DMS114 treated with DMSO at 0.1 percent for 48 hours (cell line): Measurements from ENCODE around the gene INPP4B.

Experiments
- DNase-seq: peaks from one replicate; lab custom pipeline; 2025; ENCODE audit not compliant: unreplicated experiment; lab: John Stamatoyannopoulos, UW

The INPP4B gene

GRCh38 chr4:142846108-142846728 lies at the start of gene INPP4B:
INPP4B (minus strand) TSS chr4:142846301.
- DNase-seq: no peak

- DNase-seq: no peak
Measured at GRCh38 chr4:142893012-142893411, 46.9 kb upstream of the INPP4B start.

DNA sequence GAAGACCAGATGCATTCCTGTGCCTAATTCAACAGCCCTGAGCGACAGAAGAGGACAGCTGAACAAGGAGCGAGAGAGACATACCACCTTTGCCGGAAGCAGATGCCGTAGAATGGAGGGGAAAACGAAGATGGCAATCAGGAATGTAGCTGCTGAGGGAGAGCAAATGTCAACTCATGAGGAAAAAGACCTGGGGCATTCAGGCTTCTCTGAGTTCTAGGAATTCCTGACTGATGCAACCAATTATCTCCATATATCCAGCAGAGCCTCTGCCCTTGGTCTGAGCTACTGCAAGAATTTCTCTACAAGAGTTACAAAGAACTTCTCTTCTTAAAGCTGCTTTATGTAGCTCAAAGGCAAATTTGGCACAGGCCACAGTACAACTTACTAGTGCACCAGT lies 40.5 kb upstream of the INPP4B start:
- DNase-seq: no peak

- no peak for DNase-seq
Measured at GRCh38 chr4:142883040-142883832, 37.1 kb upstream of the INPP4B start.

GRCh38 chr4:142882159-142882558 lies 36.1 kb upstream of the INPP4B start:
- DNase-seq: no peak

- DNase-seq: no peak
Measured at GRCh38 chr4:142881331-142881730, 35.2 kb upstream of the INPP4B start.

GRCh38 chr4:142875117-142875516 lies 29.0 kb upstream of the INPP4B start:
- DNase-seq: no peak

- DNase-seq: no peak
Measured at GRCh38 chr4:142874684-142875083, 28.6 kb upstream of the INPP4B start.

GRCh38 chr4:142866685-142867084 lies 20.6 kb upstream of the INPP4B start:
- no peak for DNase-seq

- DNase-seq: no peak
Measured at GRCh38 chr4:142861351-142861750, 15.2 kb upstream of the INPP4B start.

DNA sequence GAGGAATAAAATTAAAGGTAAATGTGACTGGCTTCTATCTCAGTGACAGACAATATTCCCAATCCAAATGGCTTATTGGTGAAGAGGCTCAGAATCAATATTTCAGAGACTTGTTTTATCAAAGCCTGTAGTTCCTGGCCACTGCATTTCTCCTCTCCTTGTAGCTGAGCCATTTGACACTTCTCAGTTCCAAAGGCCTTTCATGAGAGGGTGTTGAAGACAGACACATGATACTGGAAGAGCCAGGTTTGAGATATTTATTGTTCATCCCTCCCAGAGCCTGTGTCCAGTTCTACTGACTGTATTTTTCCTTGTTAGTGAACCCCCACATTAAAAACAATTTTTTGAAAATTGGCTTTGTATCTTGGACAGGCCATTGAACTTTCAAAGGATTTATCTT lies 12.9 kb upstream of the INPP4B start:
- no peak for DNase-seq

GRCh38 chr4:142858446-142858845 lies 12.3 kb upstream of the INPP4B start:
- no peak for DNase-seq

DNA sequence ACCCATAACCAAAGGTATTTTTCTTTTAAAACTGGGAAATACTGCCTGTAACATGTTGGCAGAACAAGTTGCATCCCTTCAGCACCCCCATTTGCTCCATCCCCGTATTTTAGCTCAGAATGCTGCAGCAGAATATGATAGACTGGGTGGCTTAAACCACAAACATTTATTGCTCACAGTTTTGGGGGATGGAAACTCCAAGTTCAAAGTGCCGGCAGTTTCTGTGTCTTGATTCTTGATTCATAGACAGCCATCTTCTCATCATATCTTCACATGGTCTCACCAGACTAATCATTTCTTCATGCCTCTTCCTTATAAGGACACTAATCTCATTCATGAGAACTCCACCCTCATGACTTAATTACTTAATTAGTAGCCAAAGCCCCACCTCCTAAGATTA lies 10.5 kb upstream of the INPP4B start:
- DNase-seq: no peak

DNA sequence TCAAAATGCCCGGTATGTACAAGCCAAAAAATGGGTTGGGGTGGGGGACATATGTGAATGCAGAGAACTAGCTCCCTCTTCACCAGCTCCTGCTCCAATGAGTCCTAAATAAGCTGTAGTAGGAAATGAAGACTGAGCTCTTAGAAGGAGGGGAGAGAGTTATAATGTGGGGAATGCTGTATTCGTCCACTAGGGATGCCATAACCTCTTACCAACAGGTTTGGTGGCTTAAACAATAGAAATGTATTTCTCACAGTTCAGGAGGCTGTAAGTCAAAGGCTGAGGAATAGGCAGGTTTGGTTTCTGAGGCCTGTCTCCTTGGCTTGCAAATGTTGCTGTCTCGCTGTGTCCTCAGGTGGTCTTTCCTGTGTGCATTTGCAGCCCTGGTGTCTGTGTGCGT lies 4.4 kb upstream of the INPP4B start:
- DNase-seq: no peak

- DNase-seq: no peak
Measured at GRCh38 chr4:142846729-142847596, 862 bp upstream of the INPP4B start.

- DNase-seq: no peak
Measured at GRCh38 chr4:142845293-142846107, 601 bp downstream of the INPP4B start.

- no peak for DNase-seq
Measured at GRCh38 chr4:142844782-142845181, 1.3 kb downstream of the INPP4B start.

DNA sequence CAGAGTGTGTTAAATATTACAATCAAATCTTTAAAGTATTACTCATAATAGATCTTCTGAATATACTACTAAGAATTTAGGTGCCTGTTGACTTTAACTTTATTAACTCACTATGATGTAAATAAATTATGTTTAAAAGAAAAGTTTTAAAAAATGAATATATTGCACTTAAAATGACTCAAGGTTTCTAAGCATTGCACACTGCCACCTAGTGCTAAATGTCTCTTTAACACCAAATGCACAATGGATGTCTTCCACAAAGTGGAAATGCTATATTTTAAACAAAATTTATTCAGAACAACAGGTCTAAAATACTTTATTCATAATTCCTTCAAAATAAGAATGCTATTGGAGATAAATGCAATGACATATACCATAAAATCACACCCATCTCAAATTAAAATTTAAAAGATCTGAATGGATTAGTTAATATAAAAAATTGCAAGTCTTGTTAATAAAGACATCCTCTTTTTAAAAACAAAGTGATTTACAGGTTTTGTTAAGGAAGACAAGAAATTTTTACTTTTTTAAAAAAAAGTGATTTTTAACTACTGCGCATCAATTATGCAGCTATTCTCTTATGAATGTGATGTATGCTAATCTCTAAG lies 5.5 kb downstream of the INPP4B start:
- DNase-seq: peak; percentile 8

DNA sequence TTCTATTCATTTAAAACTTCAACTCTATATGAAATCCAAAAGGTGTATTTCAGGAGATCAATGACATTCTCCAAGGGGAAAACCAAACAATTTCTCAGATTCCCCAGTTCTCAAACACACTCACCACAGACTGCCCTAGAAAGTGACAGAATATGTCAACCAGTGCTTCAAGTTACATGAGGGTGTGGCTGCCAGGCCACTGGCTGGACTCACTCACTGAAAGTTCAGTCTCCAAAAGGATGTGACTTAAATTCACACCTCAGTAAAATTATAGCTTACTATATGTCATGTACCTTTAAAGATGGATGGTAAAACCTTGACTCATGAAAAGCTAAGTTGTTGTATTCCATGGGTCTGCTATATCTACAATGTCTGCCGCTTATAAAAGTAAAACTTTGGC lies 7.3 kb downstream of the INPP4B start:
- no peak for DNase-seq

- no peak for DNase-seq
Measured at GRCh38 chr4:142832022-142832421, 14.1 kb downstream of the INPP4B start.
